Measurements from ENCODE around the gene SCARB1.
"Not testable (repeated sequence)": the region's sequence is repeated elsewhere in the genome, so short reads cannot be mapped to it uniquely, and the experiment has no call there.

- not testable (repeated sequence) for TF ChIP-seq CTCF (conservative IDR thresholded peaks at IDR 0.05 in 1 of 2, IDR thresholded peaks at IDR 0.05 in 1 of 2; ENCODE audit: low read depth in 1 of 2, low read length in 2 of 2); EZH2 (IDR thresholded peaks at IDR 0.05; ENCODE audit: low read length, missing control alignments)
Observed at GRCh38 chr12:124912529-124913287, 49.0 kb upstream of the SCARB1 start.
